HUES6 (cell line): ENCODE results near the gene SLC9A9.

Source experiments
- H3K27ac ChIP-seq: 2 replicates; pipeline ENCODE4 v1.7.0; 2013; ENCODE audit warnings: low read depth, mild to moderate bottlenecking, low read length, inconsistent platforms
- H3K27me3 ChIP-seq: 2 replicates; pipeline ENCODE4 v1.6.1; 2013; ENCODE audit warnings: low read length; ENCODE audit not compliant: control insufficient read depth, insufficient read depth
- H3K36me3 ChIP-seq: 2 replicates; pipeline ENCODE4 v1.6.1; 2013; ENCODE audit warnings: low read length; ENCODE audit not compliant: control insufficient read depth, insufficient read depth
- H3K4me1 ChIP-seq: 2 replicates; pipeline ENCODE4 v1.6.1; 2013; ENCODE audit warnings: low read length; ENCODE audit not compliant: control insufficient read depth, insufficient read depth
- H3K4me3 ChIP-seq: 2 replicates; pipeline ENCODE4 v1.5.1; 2013; ENCODE audit warnings: low read depth, low read length
- H3K9ac ChIP-seq: one replicate; pipeline ENCODE4 v1.6.1; 2013; ENCODE audit warnings: mild to moderate bottlenecking, low read length
- H3K9me3 ChIP-seq: 2 replicates; pipeline ENCODE4 v1.6.1; 2013; ENCODE audit warnings: low read depth, low read length; ENCODE audit not compliant: control insufficient read depth, insufficient read depth

Gene SLC9A9

DNA sequence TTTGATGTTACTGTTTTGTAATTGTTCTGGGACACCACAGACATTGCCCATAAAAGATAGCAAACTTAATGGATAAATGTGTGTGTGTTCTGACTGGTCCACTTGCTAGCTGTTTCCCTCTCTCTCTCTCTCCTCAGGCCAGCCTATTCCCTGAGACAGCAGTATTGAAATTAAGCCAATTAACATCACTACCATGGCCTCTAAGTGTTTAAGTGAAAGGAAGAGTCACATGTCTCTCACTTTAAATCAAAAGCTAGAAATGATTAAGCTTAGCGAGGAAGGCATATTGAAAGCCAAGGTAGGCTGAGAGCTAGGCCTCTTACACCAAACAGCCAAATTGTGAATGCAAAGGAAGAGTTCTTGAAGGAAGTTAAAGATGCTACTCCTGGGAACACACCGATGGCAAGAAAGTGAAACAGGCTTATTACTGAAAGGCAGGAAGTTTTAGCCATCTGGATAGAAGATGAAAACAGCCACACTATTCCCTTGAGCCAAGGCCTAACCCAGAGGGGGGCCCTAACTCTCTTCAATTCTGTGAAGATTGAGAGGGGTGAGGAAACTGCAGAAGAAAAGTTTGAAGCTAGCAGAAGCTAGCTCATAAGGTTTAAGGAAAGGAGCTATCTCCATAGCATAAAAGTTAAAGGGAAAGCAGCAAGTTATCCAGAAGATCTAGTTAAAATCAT lies 433.6 kb downstream of the SLC9A9 start:
- Histone ChIP-seq H3K4me3 (no peak overlapping the region), H3K36me3 (no peaks in the 10 kb centered on the region), H3K9me3 (no peaks in the 10 kb centered on the region), H3K27me3 (no peaks in the 10 kb centered on the region), H3K4me1 (peaks cover 5% of the 10 kb centered on the region), H3K9ac (no peak overlapping the region), H3K27ac (no peak overlapping the region)

DNA sequence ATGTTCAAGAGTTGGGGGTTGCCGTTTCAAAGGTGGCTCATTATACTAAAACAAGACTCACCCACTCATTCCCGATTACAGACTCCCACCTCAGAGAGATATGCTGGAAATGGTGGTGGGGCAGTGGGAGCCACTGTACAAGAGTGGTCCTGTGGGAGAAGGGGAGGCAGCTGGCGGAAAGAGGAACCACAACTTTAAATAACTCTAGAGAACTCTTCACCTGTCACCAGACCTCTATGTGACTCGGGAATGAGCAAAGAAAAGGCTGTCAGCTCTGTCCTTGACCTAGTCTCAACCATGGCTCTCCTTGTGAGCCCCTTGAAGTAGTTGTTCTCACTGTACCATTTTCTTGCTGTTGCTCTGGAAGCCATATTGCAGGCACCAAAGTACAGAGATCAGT lies 434.9 kb downstream of the SLC9A9 start:
- Histone ChIP-seq H3K27ac (no peak overlapping the region), H3K9me3 (no peaks in the 10 kb centered on the region), H3K4me1 (peaks cover 18% of the 10 kb centered on the region), H3K4me3 (no peak overlapping the region), H3K9ac (no peak overlapping the region), H3K27me3 (no peaks in the 10 kb centered on the region), H3K36me3 (no peaks in the 10 kb centered on the region)

DNA sequence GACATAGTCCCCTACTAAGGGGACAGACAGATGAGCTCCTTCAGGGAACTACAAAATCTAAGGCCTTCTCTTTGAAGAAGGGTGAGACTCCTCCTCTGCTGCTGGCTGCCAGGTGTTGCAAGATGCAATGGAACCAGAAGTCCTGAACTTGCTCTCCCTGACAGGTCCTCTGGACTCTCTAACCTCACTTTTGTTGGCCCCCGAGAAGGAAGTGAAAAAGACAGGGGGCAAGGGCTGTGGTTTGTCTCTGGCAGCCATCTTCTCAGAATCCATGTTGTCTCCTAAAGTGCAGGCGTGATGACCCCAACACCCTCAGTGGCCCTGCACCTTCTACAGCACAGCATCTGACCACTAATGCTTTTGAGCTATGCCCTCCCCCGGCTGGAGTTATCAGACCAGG lies 436.2 kb downstream of the SLC9A9 start:
- H3K36me3 ChIP-seq: no peaks in the 10 kb centered on the region
- H3K4me3 ChIP-seq: no peak overlapping the region
- no peak overlapping the region for H3K9ac ChIP-seq
- H3K27ac ChIP-seq: no peak overlapping the region
- H3K4me1 ChIP-seq: peaks cover 27% of the 10 kb centered on the region
- H3K9me3 ChIP-seq: no peaks in the 10 kb centered on the region
- no peaks in the 10 kb centered on the region for H3K27me3 ChIP-seq

DNA sequence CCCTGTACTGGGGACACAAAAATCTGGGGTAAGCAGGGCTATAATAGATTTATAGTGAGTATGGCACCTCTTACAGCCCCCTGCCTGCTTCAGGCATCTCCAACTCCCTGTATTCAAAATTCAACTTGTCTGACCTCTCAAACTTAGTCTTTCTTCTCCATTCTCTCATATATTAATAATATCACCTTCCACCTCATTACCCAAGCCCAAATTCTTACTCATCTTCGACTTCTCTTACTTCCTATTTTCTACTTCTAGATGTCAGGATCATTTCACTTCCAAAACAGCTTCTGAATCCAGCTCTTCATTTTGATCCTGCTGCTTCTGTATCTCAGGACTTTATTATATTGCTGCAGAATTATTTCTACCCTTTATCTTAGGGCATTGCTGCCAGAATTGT lies 438.0 kb downstream of the SLC9A9 start:
- H3K4me1 ChIP-seq: peaks cover 27% of the 10 kb centered on the region
- no peaks in the 10 kb centered on the region for H3K9me3 ChIP-seq
- H3K27ac ChIP-seq: no peak overlapping the region
- no peaks in the 10 kb centered on the region for H3K36me3 ChIP-seq
- H3K27me3 ChIP-seq: no peaks in the 10 kb centered on the region
- no peak overlapping the region for H3K9ac ChIP-seq
- no peak overlapping the region for H3K4me3 ChIP-seq

DNA sequence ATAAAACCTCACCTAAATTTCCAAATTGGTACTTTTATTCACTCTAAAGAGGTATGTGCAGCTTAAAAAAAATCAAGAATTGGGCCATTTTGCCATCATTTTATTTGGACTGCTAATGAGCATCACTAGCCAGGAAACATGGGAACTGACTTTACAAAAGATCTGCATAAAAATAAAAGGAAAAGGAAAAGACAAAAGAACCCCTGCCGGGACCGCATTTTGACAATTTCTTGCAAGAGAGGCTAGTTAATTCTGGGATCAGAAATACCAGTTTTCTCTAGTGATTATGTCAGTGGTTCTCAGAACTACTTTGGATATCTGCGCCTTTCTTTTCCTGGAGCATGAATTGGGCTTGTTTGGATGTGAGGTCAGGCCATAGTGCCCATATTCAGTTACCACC lies 439.5 kb downstream of the SLC9A9 start:
- peaks cover 27% of the 10 kb centered on the region for H3K4me1 ChIP-seq
- H3K9me3 ChIP-seq: no peaks in the 10 kb centered on the region
- no peaks in the 10 kb centered on the region for H3K27me3 ChIP-seq
- no peak overlapping the region for H3K4me3 ChIP-seq
- no peak overlapping the region for H3K27ac ChIP-seq
- H3K36me3 ChIP-seq: no peaks in the 10 kb centered on the region
- H3K9ac ChIP-seq: no peak overlapping the region

DNA sequence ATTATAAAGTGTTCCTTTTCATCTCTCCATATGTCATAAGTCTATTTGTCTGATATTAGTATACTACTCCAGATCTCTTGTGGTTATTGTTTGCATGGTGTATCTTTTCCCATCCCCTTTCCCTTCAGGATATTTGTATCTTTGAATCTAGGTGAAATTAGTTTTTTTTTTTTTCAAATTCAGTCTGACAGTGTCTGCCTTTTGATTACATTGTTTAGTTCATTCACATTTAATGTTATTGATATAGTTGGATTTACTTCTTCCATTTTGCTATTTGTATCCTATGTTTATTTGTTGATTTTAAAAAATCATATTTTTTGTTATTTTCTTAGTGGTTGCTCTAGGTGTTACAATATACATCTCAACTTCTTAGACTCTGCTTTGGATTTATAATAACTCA lies 445.7 kb downstream of the SLC9A9 start:
- 0 out of 2 replicates have a peak, but pooled peaks cover under 1% of the 10 kb centered on the region for H3K4me1 ChIP-seq
- no peak overlapping the region for H3K27ac ChIP-seq
- H3K4me3 ChIP-seq: no peak overlapping the region
- H3K9me3 ChIP-seq: no peaks in the 10 kb centered on the region
- no peaks in the 10 kb centered on the region for H3K27me3 ChIP-seq
- H3K9ac ChIP-seq: no peak overlapping the region
- no peaks in the 10 kb centered on the region for H3K36me3 ChIP-seq

DNA sequence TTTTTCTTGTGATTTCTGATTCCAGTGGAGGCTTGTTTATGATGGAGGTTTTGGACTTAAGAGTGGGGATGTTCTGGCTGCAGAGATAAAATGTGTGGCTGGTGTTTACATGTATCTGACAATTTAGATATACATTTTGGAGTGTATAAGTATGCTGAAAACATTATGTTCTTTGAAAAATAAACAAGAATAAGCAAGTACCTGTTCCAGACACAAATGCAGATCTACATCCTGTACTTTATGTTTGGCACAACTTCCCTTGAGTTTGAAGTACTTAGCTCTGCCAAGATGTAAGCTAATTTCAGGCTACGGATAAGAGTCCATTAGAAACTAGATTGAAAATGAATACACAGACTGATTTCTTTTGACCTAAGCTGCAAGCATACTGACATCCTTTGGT lies 451.5 kb downstream of the SLC9A9 start:
- Histone ChIP-seq H3K9me3 (no peaks in the 10 kb centered on the region), H3K27me3 (no peaks in the 10 kb centered on the region), H3K36me3 (no peaks in the 10 kb centered on the region), H3K4me3 (no peak overlapping the region), H3K4me1 (no peaks in the 10 kb centered on the region), H3K9ac (no peak overlapping the region), H3K27ac (no peak overlapping the region)

DNA sequence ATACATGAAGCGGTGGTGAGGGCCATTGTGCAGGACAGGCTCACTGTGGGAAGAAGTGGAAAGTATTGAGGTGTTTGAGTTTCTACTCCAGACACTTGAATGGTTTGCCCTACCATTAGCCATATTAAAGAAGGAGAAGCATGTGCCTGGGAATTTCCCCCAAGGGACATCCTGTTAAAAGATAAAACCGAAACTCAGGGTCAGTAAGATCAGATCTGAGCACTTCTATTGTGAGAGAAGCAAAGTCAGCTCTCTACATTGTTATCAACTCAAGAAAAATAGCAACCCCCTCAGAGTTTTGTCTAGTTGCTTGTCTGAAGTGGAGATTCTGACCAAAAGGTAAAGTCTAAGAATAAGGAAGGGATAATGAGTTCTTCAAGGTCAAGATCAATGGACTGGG lies 458.9 kb downstream of the SLC9A9 start:
- H3K9ac ChIP-seq: no peak overlapping the region
- no peak overlapping the region for H3K27ac ChIP-seq
- no peak overlapping the region for H3K4me3 ChIP-seq
- H3K4me1 ChIP-seq: no peaks in the 10 kb centered on the region
- H3K36me3 ChIP-seq: no peaks in the 10 kb centered on the region
- no peaks in the 10 kb centered on the region for H3K27me3 ChIP-seq
- H3K9me3 ChIP-seq: peaks cover 5% of the 10 kb centered on the region; the same call in 1 of the 2 replicates

DNA sequence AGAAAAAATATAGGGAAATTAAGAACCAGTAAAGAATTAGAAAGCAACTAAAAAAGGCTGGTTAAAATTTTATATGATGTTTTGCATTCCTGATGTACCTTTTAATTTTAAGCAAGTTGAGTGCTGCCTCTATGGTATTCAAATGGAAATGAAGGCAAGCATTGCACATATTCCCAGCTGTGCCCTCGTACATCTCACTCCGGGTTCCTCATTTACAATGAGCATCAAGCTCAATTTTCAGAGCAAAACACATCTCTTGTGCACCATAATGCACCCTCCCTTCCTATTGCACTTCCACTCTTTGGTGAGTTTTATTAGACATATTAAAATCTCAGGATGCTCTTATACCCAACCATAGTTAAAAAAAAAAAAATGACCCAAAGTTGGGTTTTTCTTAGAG lies 460.8 kb downstream of the SLC9A9 start:
- peaks cover 5% of the 10 kb centered on the region; the same call in 1 of the 2 replicates for H3K9me3 ChIP-seq
- H3K27me3 ChIP-seq: no peaks in the 10 kb centered on the region
- no peaks in the 10 kb centered on the region for H3K4me1 ChIP-seq
- no peak overlapping the region for H3K9ac ChIP-seq
- H3K4me3 ChIP-seq: no peak overlapping the region
- H3K36me3 ChIP-seq: no peaks in the 10 kb centered on the region
- no peak overlapping the region for H3K27ac ChIP-seq

DNA sequence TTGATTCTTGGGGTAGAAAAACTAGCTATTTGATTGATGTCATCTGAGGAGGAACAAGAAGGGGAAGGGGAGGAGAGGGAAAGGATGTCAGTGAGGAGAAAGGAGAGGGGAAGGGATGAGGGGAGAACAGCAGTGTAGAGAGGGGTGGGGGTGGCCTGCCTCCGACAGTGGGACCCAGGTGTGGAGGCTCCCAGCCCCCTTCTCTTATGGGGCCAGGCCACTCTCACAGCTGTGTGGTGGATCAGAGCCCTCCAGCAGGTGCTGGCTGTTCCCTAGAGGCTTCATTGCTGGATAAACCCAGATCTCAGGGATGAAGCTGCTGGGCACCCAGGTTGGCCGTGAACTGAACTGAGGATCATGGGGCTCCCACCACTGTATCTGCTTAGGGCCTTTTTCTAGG lies 464.2 kb downstream of the SLC9A9 start:
- Histone ChIP-seq H3K4me1 (no peaks in the 10 kb centered on the region), H3K27me3 (no peaks in the 10 kb centered on the region), H3K9me3 (peaks cover 9% of the 10 kb centered on the region; the same call in 1 of the 2 replicates), H3K9ac (no peak overlapping the region), H3K27ac (no peak overlapping the region), H3K4me3 (no peak overlapping the region), H3K36me3 (no peaks in the 10 kb centered on the region)

DNA sequence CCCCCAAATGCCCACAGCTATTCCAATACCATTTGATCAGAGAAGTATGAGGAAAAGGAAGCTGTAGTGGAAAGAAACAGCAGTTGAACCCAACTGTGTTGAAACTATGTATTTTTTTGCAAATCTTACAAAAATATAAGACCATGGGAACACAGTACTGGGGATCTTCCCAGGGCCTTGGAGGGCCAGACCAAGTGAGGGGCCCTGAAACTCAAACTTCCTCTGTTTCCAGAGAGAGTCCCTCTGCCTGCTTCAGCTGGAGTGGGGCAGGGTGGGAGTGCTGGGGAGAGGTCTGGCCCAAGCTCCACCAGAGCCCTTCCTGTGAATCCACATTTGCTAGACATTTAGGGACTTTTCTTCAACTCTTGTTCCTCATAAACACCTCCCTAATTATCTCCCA lies 464.8 kb downstream of the SLC9A9 start:
- Histone ChIP-seq H3K36me3 (no peaks in the 10 kb centered on the region), H3K4me3 (no peak overlapping the region), H3K9ac (no peak overlapping the region), H3K4me1 (peaks cover 3% of the 10 kb centered on the region), H3K9me3 (peaks cover 9% of the 10 kb centered on the region; the same call in 1 of the 2 replicates), H3K27me3 (no peaks in the 10 kb centered on the region), H3K27ac (no peak overlapping the region)
